Transverse colon (tissue), 4 donors: ENCODE measurements around the gene CALN1. TPM values are rescaled to one million over a fixed set of nuclear protein-coding genes. Genes with fewer than 3 reads are reported as not detected.

Experiments used
- DNase-seq: peaks from one replicate; pipeline ENCODE4 v3.0.0-alpha.2; 2019
- H3K27ac ChIP-seq, 4 donors: fragments of 200-600 bp; sonication (generic); 2 replicates each; pipeline ENCODE4 v1.5.1; 2016 to 2018; ENCODE audit warnings: inconsistent platforms in 4 of 4
- H3K27me3 ChIP-seq: fragments of 200-600 bp; sonication (generic); 2 replicates; pipeline ENCODE4 v1.5.1; 2017; ENCODE audit warnings: inconsistent platforms
- H3K36me3 ChIP-seq, 4 donors: fragments of 200-600 bp; sonication (generic); 2 replicates each; pipeline ENCODE4 v1.5.1; 2017 to 2019; ENCODE audit warnings: inconsistent platforms in 4 of 4
- H3K4me1 ChIP-seq, 4 donors: fragments of 200-600 bp; sonication (generic); 2 replicates each; pipeline ENCODE4 v1.5.1; 2017 to 2020; ENCODE audit warnings: inconsistent platforms in 4 of 4
- H3K4me3 ChIP-seq, 4 donors: fragments of 200-600 bp; sonication (generic); 1 replicate in 1 of 4; 2 replicates in 3 of 4; pipeline versions ENCODE4 v1.5.1 to v1.6.1; 2017 to 2019; ENCODE audit warnings: inconsistent platforms in 4 of 4
- H3K9me3 ChIP-seq, 2 donors: fragments of 200-600 bp; sonication (generic); 2 replicates each; pipeline ENCODE4 v1.5.1; 2017 to 2019; ENCODE audit warnings: inconsistent platforms in 2 of 2
- CTCF ChIP-seq, 5 experiments: fragments of 200-600 bp in 3 of 5; fragments of 450-650 bp in 2 of 5; sonication (generic) in 3 of 5; IDR thresholded peaks; 1 replicate in 2 of 5; 2 replicates in 3 of 5; pipeline ENCODE4 v1.5.1; 2016 to 2017; ENCODE audit warnings: antibody characterized with exemption in 5 of 5, inconsistent platforms in 3 of 5, mild to moderate bottlenecking in 2 of 5, moderate library complexity in 1 of 5
- EP300 ChIP-seq: sonication (generic); formaldehyde crosslinking; IDR thresholded peaks from one replicate; pipeline ENCODE4 v1.6.1; 2017; ENCODE audit warnings: antibody characterized with exemption, low read depth
- POLR2A ChIP-seq: fragments of 450-650 bp; IDR thresholded peaks from one replicate; pipeline ENCODE4 v1.6.1; 2016; ENCODE audit warnings: antibody characterized with exemption, mild to moderate bottlenecking, moderate library complexity
- POLR2AphosphoS5 ChIP-seq, 3 donors: sonication (generic); formaldehyde crosslinking; IDR thresholded peaks; one replicate each; pipeline ENCODE4 v1.6.1; 2016; ENCODE audit warnings: antibody characterized with exemption in 3 of 3
- WGBS, 2 donors: methylation state at CpG; one replicate each; pipeline ENCODE4 v1.1.5; 2018; ENCODE audit warnings: low coverage in 1 of 2; 5-methylcytosine and 5-hydroxymethylcytosine counted together
- in situ Hi-C, 4 donors: fragments of 200-750 bp; cut with MboI; loops; one replicate each; pipeline versions ENCODE4 v1.15.0 to v1.15.1; 2017; ENCODE audit warnings: low sequenced_read_pairs in 3 of 4, low pct_ligation_motif_present in 1 of 4, low pct_unique_long_range_greater_than_20kb in 1 of 4
- intact Hi-C: fragments of 100-400 bp; cut with DNase I; formaldehyde crosslinking; loops from one replicate; pipeline ENCODE4 v1.15.1; 2023; ENCODE audit warnings: low total_unique reads
- total RNA-seq, 4 donors: library from RNA; depleted of rRNA; stranded (reverse); fragments of >200 nt; gene quantifications; one replicate each; pipeline ENCODE4 v1.1.0, GENCODE V29; 2016

CALN1 gene
- total RNA-seq, 4 donors from 2014 or later, result not detected

- Histone ChIP-seq H3K4me3 (no peak overlapping the region), H3K36me3 (no peaks in the 10 kb centered on the region), H3K9me3 (no peaks in the 10 kb centered on the region), H3K4me1 (no peaks in the 10 kb centered on the region), H3K27ac (no peak overlapping the region), H3K27me3 (peaks cover 35% of the 10 kb centered on the region)
- intact Hi-C loops, result no loop called here
- no peak for DNase-seq
- 53 to 58% methylated on average over 3 to 5 of the region's 5 CpGs for WGBS, 2 donors
- in situ Hi-C loops, result no loop called here
- TF ChIP-seq POLR2AphosphoS5 (IDR thresholded peaks at IDR 0.05) (no peak), POLR2A (no peak), EP300 (no peak), CTCF (IDR thresholded peaks at IDR 0.05) (no peak)
Observed at GRCh38 chr7:72334698-72335097, 77.4 kb downstream of the CALN1 start.

- TF ChIP-seq EP300 (no peak), CTCF (IDR thresholded peaks at IDR 0.05) (no peak), POLR2AphosphoS5 (IDR thresholded peaks at IDR 0.05) (no peak), POLR2A (no peak)
- Histone ChIP-seq H3K27ac (no peak overlapping the region), H3K27me3 (peaks cover 35% of the 10 kb centered on the region), H3K36me3 (no peaks in the 10 kb centered on the region), H3K4me1 (no peaks in the 10 kb centered on the region), H3K4me3 (no peak overlapping the region), H3K9me3 (no peaks in the 10 kb centered on the region)
- in situ Hi-C loops, result no loop called here
- WGBS, 2 donors, result 24 to 48% methylated on average over 3 to 6 of the region's 6 CpGs
- DNase-seq, result no peak
- intact Hi-C loops, result no loop called here
Observed at GRCh38 chr7:72334066-72334465, 78.1 kb downstream of the CALN1 start.

- no peak for DNase-seq
- no peaks in the 10 kb centered on the region for H3K4me1 ChIP-seq
- H3K4me3 ChIP-seq, result no peak overlapping the region
- TF ChIP-seq POLR2A (no peak), POLR2AphosphoS5 (IDR thresholded peaks at IDR 0.05) (no peak), CTCF (IDR thresholded peaks at IDR 0.05) (no peak), EP300 (no peak)
- intact Hi-C loops (no loop called here), in situ Hi-C loops (no loop called here)
- no peaks in the 10 kb centered on the region for H3K36me3 ChIP-seq
- no peaks in the 10 kb centered on the region for H3K27me3 ChIP-seq
- H3K27ac ChIP-seq, result no peak overlapping the region
- no peaks in the 10 kb centered on the region for H3K9me3 ChIP-seq
Observed at GRCh38 chr7:72326811-72327210, 85.3 kb downstream of the CALN1 start.

- WGBS, 2 donors, result 20 to 34% methylated on average over 2 to 4 of the region's 4 CpGs
- intact Hi-C loops (no loop called here), in situ Hi-C loops (no loop called here)
- Histone ChIP-seq H3K4me1 (no peaks in the 10 kb centered on the region), H3K9me3 (no peaks in the 10 kb centered on the region), H3K27ac (no peak overlapping the region), H3K27me3 (no peaks in the 10 kb centered on the region), H3K36me3 (no peaks in the 10 kb centered on the region), H3K4me3 (no peak overlapping the region)
- DNase-seq, result no peak
- TF ChIP-seq EP300 (no peak), POLR2A (no peak)
Observed at GRCh38 chr7:72326365-72326764, 85.8 kb downstream of the CALN1 start.

GRCh38 chr7:72325561-72325960, 86.6 kb downstream of the CALN1 start:
- H3K27me3 ChIP-seq, result no peaks in the 10 kb centered on the region
- no peaks in the 10 kb centered on the region for H3K36me3 ChIP-seq
- no peak for DNase-seq
- H3K9me3 ChIP-seq, result no peaks in the 10 kb centered on the region
- H3K4me1 ChIP-seq, result no peaks in the 10 kb centered on the region
- intact Hi-C loops (no loop called here), in situ Hi-C loops (no loop called here)
- TF ChIP-seq POLR2A (no peak), POLR2AphosphoS5 (IDR thresholded peaks at IDR 0.05) (no peak), CTCF (IDR thresholded peaks at IDR 0.05) (no peak)
- H3K27ac ChIP-seq, result no peak overlapping the region
- no peak overlapping the region for H3K4me3 ChIP-seq
- 66 to 89% methylated on average over 5 of the region's 5 CpGs for WGBS, 2 donors
